Neural cell (in vitro differentiated cells): ENCODE data around the gene TM9SF1.

ENCODE experiments used
- EP300 ChIP-seq: fragments of 450-650 bp; conservative IDR thresholded peaks from 2 replicates; pipeline ENCODE4 v1.6.1; 2014; ENCODE audit warnings: antibody characterized with exemption, mild to moderate bottlenecking, moderate library complexity; ENCODE audit not compliant: poor library complexity, severe bottlenecking
- EZH2 ChIP-seq: fragments of 200-600, 300-800 bp; shearing (Covaris generic), sonication (generic); IDR thresholded peaks from 2 replicates; pipeline ENCODE4 v1.6.1; 2014; ENCODE audit warnings: antibody characterized with exemption, low read length, borderline replicate concordance, mild to moderate bottlenecking; ENCODE audit not compliant: insufficient read depth, poor library complexity, severe bottlenecking
- MXI1 ChIP-seq: fragments of 450-650 bp; conservative IDR thresholded peaks from 2 replicates; pipeline ENCODE4 v1.6.1; 2014; ENCODE audit warnings: antibody characterized with exemption, mild to moderate bottlenecking; ENCODE audit not compliant: poor library complexity, severe bottlenecking
- POLR2AphosphoS5 ChIP-seq: IDR thresholded peaks from 2 replicates; pipeline ENCODE4 v1.6.1; 2012
- REST ChIP-seq: IDR thresholded peaks from 2 replicates; pipeline ENCODE4 v1.6.1; 2012; ENCODE audit warnings: borderline replicate concordance
- TAF1 ChIP-seq: IDR thresholded peaks from 2 replicates; pipeline ENCODE4 v1.6.1; 2012; ENCODE audit warnings: low read depth
- TF ChIP-seq, protein P1 (sequence below): fragments of 450-650 bp; IDR thresholded peaks from 2 replicates; pipeline ENCODE4 v1.5.1; 2014; ENCODE audit warnings: antibody characterized with exemption, mild to moderate bottlenecking, moderate library complexity; ENCODE audit not compliant: poor library complexity, severe bottlenecking

DNA sequence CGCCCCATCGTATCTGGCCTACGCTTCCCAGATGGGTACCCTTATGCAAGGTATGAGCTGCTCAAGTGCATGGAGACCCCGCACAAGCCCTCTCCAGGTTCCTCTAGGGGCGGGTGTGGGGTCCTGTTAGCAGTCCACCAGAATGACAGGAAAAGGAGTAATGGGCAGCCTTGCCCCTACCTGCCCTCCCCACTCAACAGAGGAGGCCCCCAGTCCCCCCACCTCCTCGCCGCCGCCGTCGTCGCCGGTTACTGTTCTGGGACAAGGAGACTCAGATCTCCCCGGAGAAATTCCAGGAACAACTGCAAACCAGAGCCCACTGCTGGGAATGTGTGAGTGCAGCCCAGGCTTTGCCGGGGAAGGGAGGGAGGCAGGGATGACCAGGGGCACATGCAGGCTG lies 17.4 kb downstream of the TM9SF1 start:
- TF ChIP-seq, protein P1, sequence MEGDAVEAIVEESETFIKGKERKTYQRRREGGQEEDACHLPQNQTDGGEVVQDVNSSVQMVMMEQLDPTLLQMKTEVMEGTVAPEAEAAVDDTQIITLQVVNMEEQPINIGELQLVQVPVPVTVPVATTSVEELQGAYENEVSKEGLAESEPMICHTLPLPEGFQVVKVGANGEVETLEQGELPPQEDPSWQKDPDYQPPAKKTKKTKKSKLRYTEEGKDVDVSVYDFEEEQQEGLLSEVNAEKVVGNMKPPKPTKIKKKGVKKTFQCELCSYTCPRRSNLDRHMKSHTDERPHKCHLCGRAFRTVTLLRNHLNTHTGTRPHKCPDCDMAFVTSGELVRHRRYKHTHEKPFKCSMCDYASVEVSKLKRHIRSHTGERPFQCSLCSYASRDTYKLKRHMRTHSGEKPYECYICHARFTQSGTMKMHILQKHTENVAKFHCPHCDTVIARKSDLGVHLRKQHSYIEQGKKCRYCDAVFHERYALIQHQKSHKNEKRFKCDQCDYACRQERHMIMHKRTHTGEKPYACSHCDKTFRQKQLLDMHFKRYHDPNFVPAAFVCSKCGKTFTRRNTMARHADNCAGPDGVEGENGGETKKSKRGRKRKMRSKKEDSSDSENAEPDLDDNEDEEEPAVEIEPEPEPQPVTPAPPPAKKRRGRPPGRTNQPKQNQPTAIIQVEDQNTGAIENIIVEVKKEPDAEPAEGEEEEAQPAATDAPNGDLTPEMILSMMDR: no peak
- no peak for TF ChIP-seq EZH2
- no peak for TF ChIP-seq POLR2AphosphoS5
- no peak for TF ChIP-seq EP300
- TF ChIP-seq TAF1: no peak
- TF ChIP-seq REST: no peak
- no peak for TF ChIP-seq MXI1
